GM12865 (cell line): ENCODE results near the gene NUDT12.
A peak's percentile ranks its signal among the peaks of the same experiment; 100 is the strongest.

Source experiments
- DNase-seq: peaks from one replicate; pipeline ENCODE4 v3.0.0; 2010; ENCODE audit warnings: low read depth
- H3K4me3 ChIP-seq: 2 replicates; pipeline ENCODE4 v1.5.1; 2011; ENCODE audit warnings: mild to moderate bottlenecking, low read depth, low read length, control low read depth
- TF ChIP-seq, protein P1 (sequence below): IDR thresholded peaks from 2 replicates; pipeline ENCODE4 v1.5.1; 2011; ENCODE audit warnings: low read length, control low read depth, low read depth, inconsistent platforms; ENCODE audit not compliant: insufficient read depth; ENCODE audit errors: missing control alignments

The NUDT12 gene

DNA sequence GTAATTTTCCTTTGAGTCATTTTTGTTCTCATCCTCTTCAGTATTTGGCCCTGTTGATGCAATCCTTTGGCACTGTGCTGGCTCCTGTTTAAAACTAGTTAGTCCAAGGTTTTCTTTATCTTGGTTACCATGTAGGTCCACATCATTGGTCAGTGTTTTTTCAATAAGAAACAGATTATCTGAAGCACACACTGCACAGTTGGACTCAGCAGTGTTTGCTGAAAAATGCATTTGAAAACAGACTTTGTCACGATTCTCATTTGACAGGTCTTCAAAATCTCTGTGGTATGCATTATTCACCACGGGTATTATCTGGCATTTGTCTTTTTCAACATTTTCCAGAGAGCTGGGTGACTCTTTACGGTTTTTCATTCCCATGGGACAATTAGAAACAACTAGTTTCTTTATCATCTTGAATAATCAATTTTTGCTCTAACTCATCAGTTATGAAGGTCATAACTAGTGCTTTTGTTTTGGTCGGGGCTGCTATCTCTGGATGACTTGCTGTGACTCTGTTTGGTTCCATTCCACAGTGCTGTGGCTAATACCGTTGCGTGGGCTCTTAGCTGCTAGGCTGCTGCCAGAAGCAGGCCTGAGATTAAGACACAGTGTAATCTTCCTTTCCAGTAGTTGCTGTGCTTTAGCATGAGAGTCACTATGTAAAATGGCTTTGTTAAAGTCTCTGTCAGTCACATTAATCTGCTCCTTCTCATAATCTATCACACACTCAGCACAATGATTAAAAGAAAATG lies 36.2 kb downstream of the NUDT12 start:
- H3K4me3 ChIP-seq: no peak overlapping the region
- DNase-seq: peak; percentile 9
- TF ChIP-seq, protein P1, sequence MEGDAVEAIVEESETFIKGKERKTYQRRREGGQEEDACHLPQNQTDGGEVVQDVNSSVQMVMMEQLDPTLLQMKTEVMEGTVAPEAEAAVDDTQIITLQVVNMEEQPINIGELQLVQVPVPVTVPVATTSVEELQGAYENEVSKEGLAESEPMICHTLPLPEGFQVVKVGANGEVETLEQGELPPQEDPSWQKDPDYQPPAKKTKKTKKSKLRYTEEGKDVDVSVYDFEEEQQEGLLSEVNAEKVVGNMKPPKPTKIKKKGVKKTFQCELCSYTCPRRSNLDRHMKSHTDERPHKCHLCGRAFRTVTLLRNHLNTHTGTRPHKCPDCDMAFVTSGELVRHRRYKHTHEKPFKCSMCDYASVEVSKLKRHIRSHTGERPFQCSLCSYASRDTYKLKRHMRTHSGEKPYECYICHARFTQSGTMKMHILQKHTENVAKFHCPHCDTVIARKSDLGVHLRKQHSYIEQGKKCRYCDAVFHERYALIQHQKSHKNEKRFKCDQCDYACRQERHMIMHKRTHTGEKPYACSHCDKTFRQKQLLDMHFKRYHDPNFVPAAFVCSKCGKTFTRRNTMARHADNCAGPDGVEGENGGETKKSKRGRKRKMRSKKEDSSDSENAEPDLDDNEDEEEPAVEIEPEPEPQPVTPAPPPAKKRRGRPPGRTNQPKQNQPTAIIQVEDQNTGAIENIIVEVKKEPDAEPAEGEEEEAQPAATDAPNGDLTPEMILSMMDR: no peak

DNA sequence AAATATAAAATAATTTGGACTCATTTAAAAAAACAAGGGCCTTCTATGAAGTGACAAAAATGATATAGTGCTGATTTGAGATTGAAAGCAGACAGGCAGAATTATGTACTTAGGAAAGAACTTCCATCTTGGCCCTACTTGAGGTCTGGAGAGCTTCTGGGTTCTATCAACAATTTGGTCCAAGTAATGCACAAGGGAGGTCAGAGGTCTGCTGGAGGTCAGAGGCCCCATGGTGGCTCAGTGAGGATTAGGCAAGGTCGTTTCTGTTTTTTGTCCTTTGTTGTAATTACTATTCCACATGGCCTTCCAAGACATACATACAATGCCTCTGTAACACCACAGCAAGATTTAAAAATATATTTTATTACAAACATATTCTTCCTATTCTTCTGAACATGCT lies 37.2 kb downstream of the NUDT12 start:
- no peak for DNase-seq
- TF ChIP-seq, protein P1: no peak
- no peak overlapping the region for H3K4me3 ChIP-seq

DNA sequence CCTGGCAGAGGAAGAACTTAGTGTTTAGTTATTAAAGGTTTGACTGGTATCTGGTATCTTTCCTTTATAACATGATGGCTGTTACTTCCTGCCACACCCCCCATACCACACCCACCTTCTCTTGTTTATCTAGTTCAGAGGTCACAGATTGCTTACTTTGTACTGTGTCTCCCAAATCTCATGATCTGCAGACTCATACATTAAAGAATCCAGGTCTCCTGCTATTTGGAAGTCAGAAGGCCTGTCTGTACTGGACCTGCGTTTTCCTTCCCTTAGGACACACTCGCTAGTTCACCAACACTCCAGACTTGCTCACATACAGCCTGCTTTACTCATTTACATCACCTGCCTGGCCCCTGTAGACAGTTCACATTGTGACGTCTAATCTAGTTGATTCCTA lies 39.3 kb downstream of the NUDT12 start:
- no peak for DNase-seq
- TF ChIP-seq, protein P1: no peak
- no peak overlapping the region for H3K4me3 ChIP-seq

DNA sequence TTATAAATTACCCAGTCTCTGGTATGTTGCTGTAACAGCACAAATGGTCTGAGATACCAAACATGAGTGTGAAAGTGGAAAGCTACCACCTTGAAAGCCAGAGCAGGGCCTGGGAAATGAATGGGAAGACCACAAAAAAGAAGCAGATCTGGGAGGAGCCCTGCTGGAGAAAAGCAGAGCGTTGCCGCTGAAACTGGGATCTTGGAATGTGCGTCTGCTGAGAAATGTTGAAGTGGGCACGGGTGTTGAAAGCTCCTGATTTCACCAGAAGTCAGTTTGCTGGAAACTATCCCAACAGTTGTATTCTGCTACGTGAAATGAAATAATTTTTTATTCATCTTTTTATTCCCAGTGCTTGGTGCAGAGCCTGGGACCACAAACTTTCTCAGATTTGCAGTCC lies 40.0 kb downstream of the NUDT12 start:
- no peak for DNase-seq
- TF ChIP-seq, protein P1: no peak
- H3K4me3 ChIP-seq: no peak overlapping the region

DNA sequence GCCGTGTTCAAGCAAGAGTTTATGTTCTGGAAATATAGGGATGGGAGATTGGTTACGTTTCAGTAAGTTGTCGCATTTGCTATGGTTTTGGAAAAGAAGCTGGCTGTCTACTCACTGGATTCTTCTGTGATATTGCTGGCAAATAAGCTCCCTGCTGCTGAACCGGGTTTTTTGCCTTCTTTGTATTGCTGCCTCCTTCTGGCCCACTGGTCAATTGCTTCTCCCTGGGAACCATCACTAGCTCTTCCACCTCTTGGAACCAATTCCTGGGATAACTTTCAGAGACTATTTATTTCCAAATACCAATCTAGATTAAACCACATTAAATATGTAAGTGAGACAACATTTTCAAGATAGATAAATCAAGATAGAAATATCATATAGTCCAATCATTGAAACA lies 43.0 kb downstream of the NUDT12 start:
- TF ChIP-seq, protein P1: no peak
- no peak overlapping the region for H3K4me3 ChIP-seq
- DNase-seq: no peak

DNA sequence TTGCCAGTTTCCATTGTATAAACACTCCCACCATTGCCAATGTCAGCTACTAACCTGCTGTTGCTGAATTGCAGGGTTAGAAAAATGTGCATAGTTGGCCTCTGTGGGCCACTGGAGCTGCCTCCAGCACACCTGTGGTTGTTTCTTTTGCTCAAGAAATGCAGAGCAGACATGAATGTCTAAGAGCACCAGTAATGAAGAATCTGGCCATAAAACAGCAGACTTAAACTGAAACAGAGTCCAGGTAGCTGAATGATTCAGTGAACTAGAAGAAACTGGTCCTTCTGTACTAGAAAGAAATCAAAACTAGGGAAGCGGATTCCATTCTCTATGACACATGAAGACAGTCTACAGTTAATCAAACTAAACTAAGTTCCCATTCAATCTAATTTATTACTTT lies 48.2 kb downstream of the NUDT12 start:
- DNase-seq: no peak
- H3K4me3 ChIP-seq: no peak overlapping the region
- TF ChIP-seq, protein P1: no peak

DNA sequence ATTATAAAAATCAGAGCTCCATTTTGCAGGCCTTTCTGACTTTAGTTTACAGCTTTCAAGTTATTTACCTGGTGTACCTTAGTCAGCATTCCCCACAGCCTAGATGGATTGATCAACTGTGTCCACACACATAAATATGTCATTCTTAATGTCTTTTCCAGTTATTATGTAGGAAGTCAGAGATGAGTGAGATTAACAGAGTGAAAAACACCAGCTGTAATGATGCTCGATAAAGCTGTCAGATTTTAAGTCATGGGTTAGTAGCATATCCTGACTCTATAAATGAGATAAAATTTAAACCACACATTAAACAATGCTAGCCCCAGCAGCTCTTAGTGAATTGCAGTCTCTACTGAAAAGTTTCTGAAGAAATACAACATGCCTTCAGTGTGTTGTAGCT lies 48.9 kb downstream of the NUDT12 start:
- TF ChIP-seq, protein P1: no peak
- H3K4me3 ChIP-seq: no peak overlapping the region
- DNase-seq: no peak
